NCI-H146 (cell line): Measurements from ENCODE around the gene OR6B3.
"Not testable (repeated sequence)": the region's sequence is repeated elsewhere in the genome, so short reads cannot be mapped to it uniquely, and the experiment has no call there.

Experiments used
- DNase-seq: peaks from one replicate; lab custom pipeline; 2025; lab: John Stamatoyannopoulos, UW

OR6B3 gene

DNA sequence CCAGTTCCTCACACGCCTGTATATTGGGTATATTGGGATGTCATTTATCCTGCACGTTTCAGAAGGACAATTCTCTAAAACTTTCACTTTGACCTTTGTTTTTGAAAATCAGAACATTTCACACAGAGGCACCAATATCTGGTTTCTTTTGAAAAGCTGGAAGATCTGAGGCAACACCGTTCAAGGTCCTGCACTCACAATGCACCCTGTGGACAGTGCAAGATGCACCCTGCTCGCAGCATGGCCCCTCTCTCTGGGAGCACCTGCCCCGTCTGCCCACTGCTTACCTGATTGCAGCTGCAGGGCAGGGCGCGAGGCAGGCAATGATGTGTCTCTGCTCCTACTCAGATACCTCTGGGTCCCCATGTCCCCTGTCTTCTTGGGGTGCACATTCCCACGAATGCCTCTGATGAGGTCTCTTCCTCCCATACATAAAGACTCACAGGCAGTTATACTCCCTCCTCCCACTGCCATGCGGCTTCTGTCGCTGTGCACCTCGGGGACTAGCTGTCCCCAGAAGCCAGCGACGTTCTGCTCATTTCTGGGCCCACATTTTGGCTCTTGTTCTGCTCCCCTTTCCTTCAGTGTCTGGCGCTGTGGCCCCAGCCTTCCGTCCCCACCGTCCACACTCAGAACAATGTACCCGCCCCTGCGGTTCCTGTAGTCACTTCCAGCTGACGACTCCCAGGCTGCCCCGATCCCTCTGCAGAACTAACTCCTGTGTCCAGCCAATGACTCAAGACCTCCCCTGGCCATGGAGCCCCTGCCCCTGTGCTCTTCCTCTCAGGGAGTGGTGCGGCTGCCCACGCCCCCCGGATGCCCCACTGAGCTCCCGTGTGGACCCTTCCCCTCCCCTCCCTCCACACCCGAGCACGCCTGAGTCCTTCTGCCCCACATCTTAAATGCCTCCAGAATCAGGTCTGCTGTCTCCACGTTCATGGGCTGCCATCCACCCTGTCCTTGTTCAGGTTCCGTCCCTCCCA, at the start of gene OR6B3:
Gene OR6B3 (minus strand): TSS at position 349 of the 983 bp plus-strand sequence.
- no peak for DNase-seq

DNA sequence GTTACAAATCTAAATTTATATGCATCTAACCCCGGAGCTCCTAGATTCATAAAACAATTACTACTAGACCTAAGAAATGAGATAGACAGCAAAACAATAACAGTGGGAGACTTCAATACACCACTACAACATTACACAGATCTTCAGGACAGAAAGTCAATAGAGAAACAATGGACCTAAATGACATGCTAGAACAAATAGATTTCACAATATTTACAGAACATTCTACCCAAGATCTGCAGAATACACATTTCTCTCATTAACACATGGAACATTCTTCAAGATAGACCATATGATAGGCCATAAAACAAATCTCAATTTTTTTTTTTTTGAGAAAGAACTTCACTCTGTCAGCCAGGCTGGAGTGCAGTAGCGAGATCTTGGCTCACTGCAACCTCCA, 45.0 kb upstream of the OR6B3 start:
- DNase-seq = no peak

DNA sequence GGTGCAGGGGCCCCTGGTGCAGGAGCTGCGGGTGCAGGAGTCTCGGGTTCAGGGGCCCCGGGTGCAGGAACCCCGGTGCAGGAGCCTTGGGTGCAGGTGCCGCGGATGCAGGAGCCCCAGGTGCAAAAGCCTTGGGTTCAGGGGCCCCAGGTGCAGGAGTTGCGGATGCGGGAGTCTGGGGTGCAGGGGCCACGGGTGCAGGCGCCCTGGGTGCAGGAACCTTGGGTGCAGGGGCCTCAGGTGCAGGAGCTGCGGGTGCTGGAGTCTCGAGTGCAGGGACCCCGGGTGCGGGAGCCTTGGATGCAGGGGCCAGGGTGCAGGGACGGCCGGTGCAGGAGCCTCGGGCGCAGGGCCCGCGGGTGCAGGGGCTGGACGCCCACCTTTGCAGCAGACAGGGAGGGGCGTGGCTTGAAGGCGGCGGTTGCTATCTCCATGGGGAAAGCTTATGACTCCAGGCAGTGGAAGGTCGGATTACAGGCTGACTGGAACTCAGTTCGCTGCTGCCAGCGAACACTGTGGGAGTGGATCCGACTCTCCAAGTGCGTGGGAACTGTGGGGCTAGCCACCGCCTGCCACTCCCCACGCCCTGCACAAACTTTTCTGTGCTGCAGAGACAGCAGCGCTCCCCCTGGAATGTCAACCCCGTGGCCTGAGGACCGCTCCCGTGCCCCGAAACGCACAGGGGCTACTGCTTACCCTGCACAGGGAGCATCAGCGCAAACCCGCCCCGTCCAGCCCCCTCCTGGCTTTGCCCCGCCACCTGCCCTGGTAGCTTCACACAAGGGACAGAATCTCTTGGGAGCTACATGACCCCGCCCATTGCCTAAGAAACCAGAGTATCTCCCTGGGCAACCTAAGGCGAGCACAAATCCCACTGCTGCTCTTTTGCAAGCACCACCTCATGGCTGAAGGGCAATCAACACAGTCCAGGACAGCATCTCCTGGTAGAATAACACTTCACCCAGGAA, 42.5 kb upstream of the OR6B3 start:
- DNase-seq = no peak

DNA sequence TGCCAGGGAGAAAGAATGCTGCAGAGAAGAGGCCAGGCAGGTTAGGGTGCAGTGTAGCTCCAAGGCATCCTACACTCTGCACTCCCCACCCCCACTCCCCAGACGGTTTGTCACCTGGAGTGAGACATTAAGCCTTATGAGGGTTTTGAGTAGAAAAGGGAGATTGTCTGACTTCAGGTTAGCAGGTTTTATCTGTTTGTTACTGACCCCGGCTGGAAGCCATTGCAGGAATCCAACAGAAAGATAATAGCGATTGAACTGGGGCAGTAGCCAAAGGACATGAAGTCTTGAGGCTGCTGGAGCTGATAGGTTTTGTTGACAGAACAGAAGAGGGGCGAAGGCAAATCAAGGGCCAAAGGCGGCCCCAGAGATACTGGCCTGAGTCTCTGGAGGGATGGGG, 36.0 kb upstream of the OR6B3 start:
- DNase-seq = no peak

DNA sequence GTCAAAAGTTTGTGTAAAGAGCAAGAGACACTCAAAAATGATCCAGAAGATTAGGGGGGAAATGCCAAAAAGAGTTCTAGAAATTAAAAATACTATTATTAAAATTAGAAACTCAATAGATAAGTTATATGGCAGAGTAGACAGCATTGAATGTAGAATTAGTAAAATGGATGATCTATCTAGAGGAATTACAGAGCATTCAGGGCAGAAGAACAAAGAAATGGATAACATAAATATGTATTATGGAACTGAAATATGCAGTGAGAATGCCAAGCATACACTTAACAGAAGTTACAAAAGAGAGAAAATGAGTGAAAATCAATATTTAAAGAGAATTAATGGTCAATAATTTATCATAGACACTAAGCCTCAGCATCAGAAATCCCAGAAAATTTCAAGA, 33.2 kb upstream of the OR6B3 start:
- no peak for DNase-seq

DNA sequence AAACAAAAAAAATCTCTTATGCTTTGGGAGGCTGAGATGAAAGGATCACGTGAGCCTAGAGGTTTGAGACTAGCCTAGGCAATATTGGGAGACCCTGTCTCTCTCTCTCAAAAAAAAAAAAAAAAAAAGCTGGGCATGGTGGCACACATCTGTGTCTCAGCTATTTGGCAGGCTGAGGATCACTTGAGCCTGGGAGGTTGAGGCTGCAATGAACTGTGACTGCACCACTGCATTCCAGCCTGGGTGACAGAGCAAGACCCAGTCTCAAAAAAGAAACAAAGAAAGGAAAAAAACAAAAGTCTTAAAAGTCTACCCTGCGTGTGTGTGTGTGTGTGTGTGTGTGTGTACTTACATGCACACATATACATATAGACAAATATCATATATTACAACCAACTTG, 25.3 kb upstream of the OR6B3 start:
- no peak for DNase-seq

DNA sequence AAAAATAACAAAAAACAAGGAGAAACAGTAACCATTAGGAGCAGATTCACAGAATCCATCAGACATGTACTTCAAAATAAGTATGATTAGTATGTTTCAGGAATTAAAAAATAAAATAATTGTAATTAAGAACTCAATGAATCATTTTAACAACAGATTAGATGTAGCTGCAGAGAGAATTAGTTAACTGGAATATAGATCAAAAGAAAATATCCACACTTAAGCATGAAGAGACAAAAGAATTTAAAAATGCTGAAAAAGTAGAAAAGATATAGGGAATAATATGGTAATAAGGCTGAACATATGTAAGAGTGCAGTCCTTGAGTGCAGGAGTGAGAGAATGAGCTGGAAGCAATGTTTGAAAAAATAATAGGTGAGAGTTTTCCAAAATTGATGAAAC, 24.1 kb upstream of the OR6B3 start:
- no peak for DNase-seq

DNA sequence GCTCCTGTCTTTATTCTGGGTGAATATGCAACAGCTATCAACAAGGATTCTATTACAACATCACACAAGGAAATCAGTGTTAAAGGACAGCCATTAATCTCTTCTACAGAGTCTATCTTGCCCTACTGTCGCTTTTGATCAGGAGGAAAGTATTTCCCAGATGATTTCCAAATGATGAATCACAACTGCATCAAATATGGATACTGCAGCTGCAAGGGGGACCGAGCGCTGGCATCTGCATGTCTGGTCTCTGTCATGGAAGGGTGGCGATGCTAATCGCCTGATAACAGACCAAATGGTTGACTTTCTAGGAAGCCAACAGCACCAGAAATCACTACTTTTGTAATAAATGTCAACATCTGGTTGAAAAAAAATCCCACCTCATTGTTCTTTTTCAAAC, 21.2 kb upstream of the OR6B3 start:
- no peak for DNase-seq

DNA sequence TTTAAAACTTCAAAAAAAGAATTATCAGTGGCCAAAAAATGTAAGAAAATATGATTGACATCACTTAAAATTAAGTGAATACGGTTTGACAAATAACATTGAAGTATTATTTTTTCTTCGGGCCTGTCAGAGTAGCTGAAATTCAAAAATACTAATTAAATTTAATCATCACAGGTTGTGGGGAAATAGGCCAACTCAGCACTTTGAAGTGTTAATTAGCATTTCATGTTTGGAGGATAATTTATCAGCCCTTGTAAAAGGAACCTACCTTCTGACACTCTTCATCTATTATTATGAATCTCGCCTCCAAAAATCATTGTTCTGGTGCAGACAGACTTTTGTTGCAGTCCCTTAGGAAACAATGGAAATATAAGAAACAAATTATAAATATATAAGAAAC, 17.6 kb upstream of the OR6B3 start:
- no peak for DNase-seq

DNA sequence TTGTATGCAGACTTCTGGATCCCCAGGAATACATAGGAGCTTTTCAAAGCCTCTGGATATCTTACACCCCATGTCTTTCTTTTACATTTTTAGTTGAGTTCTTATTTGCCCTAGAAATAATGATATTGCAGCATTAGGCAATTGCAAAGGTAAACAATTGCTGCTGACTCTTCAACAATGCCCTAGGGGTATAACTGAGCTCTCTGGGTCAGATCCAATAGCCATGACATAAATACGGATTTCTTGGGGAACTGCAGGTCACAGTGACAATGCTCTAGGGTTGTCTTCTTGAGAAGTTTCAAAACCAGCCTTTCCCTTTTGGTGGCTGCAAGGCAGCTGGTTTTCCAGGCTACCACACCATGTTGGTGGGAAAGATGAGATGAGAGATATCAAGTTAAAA, 16.5 kb upstream of the OR6B3 start:
- no peak for DNase-seq

DNA sequence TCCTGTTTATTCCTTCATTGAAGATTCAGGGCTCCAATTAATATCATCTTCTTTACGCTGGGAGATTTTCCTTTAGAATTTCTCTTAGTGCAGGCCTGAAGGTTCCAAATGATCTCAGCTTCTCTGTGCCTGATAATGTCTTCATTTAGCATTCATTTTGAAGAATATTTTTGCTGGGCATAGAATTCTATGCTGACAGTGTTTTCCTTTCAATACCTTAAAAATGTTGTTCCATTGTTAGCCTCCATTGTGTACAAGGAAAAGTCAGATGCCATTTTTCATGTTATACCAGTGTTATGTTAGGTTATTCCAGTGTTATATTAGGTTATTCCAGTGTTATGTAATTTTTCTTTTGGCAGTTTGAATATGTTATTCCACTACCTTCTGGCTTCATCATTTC, 14.9 kb upstream of the OR6B3 start:
- no peak for DNase-seq

DNA sequence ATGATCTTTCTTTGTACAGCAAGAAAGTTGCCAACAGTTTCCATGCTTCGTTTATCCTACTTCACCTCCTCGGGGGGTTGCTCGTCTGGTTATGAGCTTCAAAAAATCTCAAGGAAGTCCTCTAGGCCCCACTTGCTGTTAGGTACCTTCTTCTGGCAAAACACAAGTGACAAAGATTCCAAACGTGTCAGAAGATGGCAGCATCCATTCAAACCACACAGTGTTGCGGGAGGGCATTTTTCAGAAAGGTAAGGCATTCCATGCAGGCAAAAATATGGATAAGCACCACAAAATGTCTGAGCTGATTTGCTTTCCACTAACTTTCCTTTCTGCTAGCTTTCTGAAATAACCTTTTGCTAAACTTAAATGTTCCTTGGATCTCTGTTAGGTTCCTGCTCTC, 13.2 kb upstream of the OR6B3 start:
- DNase-seq = no peak

DNA sequence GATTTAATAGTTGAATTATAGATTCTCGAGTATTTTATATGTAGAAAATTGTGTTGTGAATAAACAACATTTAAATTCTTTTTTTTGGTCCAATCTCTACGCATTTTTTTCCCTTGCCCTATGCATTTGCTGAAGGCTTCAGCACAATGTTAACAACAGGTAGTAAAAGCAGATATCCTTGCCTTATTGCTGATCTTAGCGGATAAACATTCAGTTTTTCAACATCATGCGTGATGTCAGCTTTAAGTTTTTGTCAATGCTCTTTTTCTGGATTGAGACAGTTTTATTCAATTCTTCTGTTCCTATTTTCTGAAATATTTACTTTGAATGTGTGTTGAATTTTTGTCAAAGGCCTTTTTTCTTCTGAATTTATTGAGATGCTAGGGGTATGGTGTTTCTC, 11.6 kb upstream of the OR6B3 start:
- DNase-seq = no peak

DNA sequence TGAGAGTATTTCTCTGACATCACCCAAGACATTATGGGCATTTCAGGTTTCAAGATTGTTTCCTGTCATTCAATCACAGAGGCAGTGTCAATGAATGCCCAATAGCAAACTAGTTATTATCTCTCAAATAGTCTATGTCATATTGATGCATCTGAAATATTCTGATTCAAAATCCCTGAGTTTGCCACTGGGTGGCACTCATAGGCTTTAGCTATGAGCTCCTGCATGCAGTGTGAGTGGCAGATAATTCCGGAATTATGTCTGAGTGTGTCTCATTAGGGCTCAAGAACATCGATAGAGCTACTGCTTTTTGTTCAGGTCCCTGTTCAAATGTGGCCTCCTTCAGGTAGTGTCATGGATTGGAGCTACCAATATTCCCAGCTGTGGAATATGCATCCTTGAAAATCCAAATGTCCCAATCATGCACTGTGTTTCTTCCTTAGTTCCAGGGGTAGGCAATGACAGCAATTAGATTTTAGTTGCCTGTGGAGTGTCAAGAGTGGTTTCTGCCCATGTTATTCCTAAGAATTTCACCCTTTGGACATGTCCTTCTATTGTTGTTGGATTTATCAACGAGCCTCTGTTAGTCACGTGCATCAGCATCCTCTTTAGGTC, 7.8 kb upstream of the OR6B3 start:
- DNase-seq = peak; percentile 22

DNA sequence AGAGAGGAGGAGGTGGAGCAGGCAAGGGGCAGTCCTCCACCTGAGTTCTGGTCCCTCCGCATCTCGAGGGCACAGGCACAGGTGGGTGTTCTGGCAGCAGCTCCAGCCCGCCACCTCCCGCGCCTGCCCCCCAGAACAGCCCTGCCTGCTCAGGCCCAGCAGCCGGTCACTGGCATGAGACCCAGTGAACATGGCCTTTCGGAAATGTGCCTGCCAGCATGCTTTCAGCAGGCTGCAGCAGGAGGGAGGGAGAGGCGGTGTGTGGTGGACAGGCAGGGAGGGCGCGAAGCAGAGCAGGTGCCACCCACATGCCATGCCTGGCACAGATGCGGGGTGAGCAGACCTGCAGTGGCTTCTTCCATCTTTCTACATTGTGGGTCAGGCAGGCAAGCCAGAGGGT, 3.4 kb upstream of the OR6B3 start:
- no peak for DNase-seq

DNA sequence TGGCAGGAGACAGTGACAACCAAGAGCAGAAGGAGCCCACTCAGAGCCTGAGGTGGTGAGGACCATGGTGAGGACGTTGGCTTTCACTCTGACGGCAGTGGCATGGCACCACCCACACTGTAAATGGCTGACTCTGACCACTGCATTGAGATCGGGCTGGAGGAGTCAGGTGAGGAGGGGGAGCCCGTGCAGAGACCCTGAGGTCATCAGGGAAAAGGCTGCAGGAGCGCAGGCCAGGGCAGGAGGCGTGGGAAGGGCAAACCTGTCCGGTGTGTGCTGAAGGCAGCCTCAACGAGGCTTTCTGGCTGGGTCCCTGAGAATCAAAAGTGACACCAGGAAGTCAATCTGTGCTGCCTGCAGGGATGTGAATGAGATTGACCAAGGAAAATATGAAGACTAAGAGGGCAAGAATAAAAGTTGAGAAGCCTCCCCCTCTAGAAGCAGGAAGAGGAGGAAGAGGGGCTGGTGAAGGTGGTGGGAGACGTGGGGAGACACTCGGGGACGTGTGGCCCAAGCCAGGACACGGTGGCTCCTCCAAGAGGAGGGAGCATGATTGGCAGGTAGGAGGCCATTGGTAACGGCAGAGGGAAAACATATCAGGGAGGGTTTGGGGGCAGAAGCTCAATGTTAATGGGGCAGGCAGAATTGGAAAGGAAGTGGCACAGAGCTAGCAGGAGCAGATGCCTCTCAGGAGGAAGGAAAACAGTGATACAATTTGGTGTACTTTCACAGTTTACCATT, 2.0 kb upstream of the OR6B3 start:
- DNase-seq = no peak

DNA sequence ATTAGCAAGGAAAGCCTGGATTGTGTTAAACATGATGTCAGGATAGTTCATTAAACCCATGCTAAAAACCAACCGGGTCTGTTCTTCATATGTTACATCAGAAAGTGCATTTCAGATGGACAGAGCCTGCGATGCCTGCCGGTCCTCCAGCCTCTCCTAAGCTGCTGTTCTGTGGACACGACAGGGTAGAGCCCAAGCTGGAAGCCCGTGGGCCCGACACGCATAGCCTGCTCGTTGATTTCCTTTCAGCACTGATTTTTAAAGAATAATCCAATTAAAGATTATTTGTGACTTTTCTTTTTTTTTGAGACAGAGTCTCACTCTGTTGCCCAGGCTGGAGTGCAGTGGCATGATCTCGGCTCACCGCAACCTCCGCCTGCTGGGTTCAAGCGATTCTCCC, 797 bp downstream of the OR6B3 start:
- DNase-seq = no peak

DNA sequence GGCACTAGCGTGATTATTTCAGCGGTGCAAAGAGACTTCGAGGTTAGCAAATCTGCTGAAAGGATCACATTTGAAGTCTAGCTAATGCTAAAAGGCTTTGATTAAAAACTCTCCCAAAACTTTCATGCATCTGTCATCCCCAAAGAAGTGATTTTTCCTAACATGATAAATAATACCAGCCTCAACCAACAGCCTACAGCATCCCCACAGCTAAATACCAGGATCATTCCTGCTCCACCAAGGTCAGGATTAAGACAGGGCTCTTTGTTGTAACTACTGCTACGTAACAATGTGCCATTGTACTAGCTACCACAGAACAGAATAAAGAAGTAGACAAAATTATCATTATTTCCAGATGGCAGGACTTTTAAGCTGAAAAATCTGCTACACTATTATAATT, 1.6 kb downstream of the OR6B3 start:
- no peak for DNase-seq

DNA sequence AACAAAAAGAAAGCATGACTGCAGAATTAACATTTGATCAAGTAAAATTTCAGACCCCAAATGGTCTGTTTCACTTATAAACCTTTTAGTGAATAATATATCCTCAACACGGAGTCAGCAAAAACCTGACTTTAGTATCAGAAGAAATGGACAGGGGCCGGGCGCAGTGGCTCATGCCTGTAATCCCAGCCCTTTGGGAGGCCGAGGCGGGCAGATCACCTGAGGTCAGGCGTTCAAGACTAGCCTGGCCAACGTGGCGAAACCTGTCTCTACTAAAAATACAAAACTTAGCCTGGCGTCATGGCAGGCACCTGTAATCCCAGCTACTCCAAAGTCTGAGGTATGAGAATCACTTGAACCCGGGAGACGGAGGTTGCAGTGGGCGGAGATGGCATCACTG, 3.0 kb downstream of the OR6B3 start:
- no peak for DNase-seq

DNA sequence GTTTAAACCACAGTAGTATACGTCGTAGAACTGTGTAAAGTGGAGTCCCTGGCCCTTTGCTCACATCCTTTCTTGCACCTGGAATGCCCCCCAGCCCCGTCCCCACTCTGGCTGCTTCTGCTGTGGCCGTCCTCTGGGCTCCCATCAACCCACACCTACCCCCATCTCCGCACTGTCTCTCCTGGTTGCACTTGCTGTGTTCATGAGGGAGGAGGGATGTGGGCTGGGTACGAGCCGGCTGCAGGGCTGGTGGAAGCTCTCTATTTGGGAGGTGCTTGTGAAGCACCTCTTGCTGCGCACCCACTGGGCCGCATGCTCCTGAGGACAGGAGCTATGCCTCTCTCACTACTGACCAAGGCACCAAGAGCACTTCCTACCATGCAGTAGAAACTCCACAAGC, 5.1 kb downstream of the OR6B3 start:
- no peak for DNase-seq

DNA sequence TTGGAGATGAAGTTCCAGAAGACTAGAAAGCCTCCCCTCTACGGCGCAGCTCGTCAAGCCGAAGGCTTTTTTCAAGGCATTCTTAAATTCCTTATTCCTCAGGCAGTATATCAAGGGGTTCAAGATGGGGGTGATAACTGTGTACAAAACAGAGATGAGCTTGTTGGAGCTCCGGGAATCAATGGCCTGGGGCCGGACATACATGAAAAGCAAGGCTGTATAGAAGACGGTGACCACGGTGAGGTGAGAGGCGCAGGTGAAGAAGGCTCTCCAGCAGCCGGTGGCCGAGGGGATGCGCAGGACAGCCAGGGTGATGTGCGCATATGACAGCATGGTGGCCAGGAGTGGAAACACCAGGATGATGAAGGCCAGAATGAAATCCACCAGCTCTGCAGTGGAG, 8.2 kb downstream of the OR6B3 start:
- DNase-seq = no peak

DNA sequence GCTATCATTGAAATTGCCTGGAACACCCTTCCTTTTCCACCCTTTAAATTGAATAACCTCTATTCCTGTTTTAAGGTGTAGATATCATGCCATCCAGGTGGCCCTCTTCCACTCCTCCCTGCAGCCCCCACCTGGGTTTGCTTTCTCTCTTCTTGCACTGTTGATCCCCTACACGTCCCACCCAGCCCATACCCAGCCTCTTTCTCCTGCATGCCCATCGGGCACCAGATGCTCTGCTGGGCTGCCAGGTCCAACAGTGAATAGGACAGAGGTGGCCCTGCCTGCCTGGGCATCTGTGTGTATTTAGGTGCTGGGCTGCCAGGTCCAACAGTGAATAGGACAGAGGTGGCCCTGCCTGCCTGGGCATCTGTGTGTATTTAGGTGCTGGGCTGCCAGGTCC, 9.2 kb downstream of the OR6B3 start:
- not testable (repeated sequence) for DNase-seq
